Measurements from ENCODE around the gene KCNJ16.
"Not testable (repeated sequence)": the region's sequence is repeated elsewhere in the genome, so short reads cannot be mapped to it uniquely, and the experiment has no call there.

The KCNJ16 gene

GRCh38 chr17:70037498-70037897 lies 37.5 kb upstream of the KCNJ16 start:
- no peak overlapping the region for H3K4me3 ChIP-seq (ENCODE audit: low read depth, low read length)
- no peak for TF ChIP-seq CTCF (IDR thresholded peaks at IDR 0.05; ENCODE audit: low read depth, low read length)

GRCh38 chr17:70040336-70040735 lies 34.7 kb upstream of the KCNJ16 start:
- no peak for TF ChIP-seq CTCF (IDR thresholded peaks at IDR 0.05; ENCODE audit: low read depth, low read length)
- no peak overlapping the region for H3K4me3 ChIP-seq (ENCODE audit: low read depth, low read length)

DNA sequence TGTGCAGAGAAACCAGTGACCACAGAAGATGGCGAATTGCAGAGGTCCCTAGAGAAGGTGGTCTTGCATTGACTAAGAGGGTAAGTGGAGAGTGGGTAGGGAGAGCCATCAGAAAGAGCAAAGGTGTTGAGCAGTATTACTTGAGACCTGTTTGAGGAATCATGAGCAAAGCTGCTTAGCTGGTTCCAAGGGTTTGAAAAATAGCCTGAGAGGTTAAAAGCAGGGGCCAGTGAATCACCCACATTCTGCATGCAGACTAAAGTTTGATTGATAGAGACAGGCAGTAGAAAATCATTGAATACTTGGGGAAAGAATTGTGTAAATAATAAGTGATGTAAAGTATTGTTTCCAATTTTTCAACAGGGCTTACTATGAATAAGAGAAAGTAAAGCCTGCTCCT lies 34.0 kb upstream of the KCNJ16 start:
- no peak overlapping the region for H3K4me3 ChIP-seq (ENCODE audit: low read depth, low read length)
- no peak for TF ChIP-seq CTCF (IDR thresholded peaks at IDR 0.05; ENCODE audit: low read depth, low read length)

DNA sequence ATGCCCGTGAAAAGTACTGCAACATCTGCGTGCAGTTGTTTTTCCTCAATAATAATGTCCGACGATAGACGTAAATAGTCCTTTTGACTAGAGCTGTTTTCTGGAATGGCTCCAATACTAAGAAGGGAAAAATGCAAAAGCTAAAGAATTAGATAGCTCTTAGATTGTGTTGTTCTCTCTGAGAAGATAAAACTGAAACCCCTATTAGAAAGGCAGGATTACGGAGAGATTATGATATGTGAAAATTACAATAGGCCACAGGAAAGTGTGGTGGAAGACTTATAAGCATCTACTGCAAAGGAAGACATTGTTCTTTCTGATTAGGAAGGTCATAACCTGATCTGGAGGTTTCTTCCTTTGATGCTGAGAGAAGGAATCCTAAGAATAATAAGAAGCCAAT lies 33.5 kb upstream of the KCNJ16 start:
- no peak for TF ChIP-seq CTCF (IDR thresholded peaks at IDR 0.05; ENCODE audit: low read depth, low read length)
- H3K4me3 ChIP-seq (ENCODE audit: low read depth, low read length) = no peak overlapping the region

- not testable (repeated sequence) for H3K4me3 ChIP-seq (ENCODE audit: low read depth, low read length)
Measured at GRCh38 chr17:70045780-70046179, 29.2 kb upstream of the KCNJ16 start.

- H3K4me3 ChIP-seq (ENCODE audit: low read depth, low read length) = no peak overlapping the region
- TF ChIP-seq CTCF (IDR thresholded peaks at IDR 0.05; ENCODE audit: low read depth, low read length) = no peak
Measured at GRCh38 chr17:70047619-70048419, 27.2 kb upstream of the KCNJ16 start.

GRCh38 chr17:70049801-70050591 lies 25.0 kb upstream of the KCNJ16 start:
- no peak for TF ChIP-seq CTCF (IDR thresholded peaks at IDR 0.05; ENCODE audit: low read depth, low read length)
- H3K4me3 ChIP-seq (ENCODE audit: low read depth, low read length) = no peak overlapping the region

Measured in WI38 (cell line).